Measurements from ENCODE around the gene IGIP. TPM values are rescaled to one million over a fixed set of nuclear protein-coding genes. Genes with fewer than 3 reads are reported as not detected.

IGIP gene
- total and polyA plus RNA-seq, 2 donors (not counting 3 experiments of a cell fraction or from before 2014, with no cell fraction given): 0.86 to 3.3 TPM

GRCh38 chr5:140108093-140109017, 17.4 kb upstream of the IGIP start:
- dilution Hi-C loops (cut with MboI; ENCODE audit: extremely low pct_ligation_motif_present, low sequenced_read_pairs) (no loop called here), intact Hi-C loops (cut with micrococcal nuclease) (loop anchor here (2.0 kb wide), 1 partner anchor 66 kb away; the partner anchor contains the start of gene NRG2)
- Histone ChIP-seq H3K27me3 (ENCODE audit: control insufficient read depth in 2 of 2, insufficient read depth in 2 of 2, low read length in 2 of 2) (peaks cover 31 to 65% of the 10 kb centered on the region in 2 experiments), H3K9ac (replicated peaks; ENCODE audit: extremely low read depth, insufficient read depth, low read length) (peak overlapping the region; percentile 40), H3K4me3 (replicated peaks in 1 of 3; ENCODE audit: insufficient read depth in 1 of 3, low read depth in 1 of 3, low read length in 3 of 3) (peak overlapping the region; percentile 56 to 78 (median 77)), H3K27ac (ENCODE audit: insufficient read depth, low read depth, low read length) (no peak overlapping the region), H3K4me1 (ENCODE audit: control insufficient read depth, extremely low read depth, insufficient read depth, low read length) (peaks cover 17% of the 10 kb centered on the region), H3K79me2 (ENCODE audit: control insufficient read depth, insufficient read depth, low read length) (peaks cover 6% of the 10 kb centered on the region), H3K9me1 (replicated peaks; ENCODE audit: control insufficient read depth, extremely low read depth, insufficient read depth, low read length) (no peaks in the 10 kb centered on the region), H2AFZ (ENCODE audit: low read depth, low read length) (peak overlapping the region; percentile 60), H4K20me1 (replicated peaks; ENCODE audit: control insufficient read depth, extremely low read depth, insufficient read depth, low read length) (no peaks in the 10 kb centered on the region), H3K4me2 (ENCODE audit: insufficient read depth, low read length) (peak overlapping the region; percentile 89), H3K9me3 (replicated peaks; ENCODE audit: control insufficient read depth, insufficient read depth, low read length) (no peaks in the 10 kb centered on the region), H3K36me3 (ENCODE audit: control insufficient read depth in 2 of 2, extremely low read depth in 1 of 2, insufficient read depth in 2 of 2, low read length in 2 of 2) (no peaks in the 10 kb centered on the region)
- CTCF ChIA-PET: interaction anchor here (0.8 to 2.2 kb wide), 8 partner anchors 34 to 321 kb away, joined by 3 to 7 read pairs (median 5); partner anchors contain the start of gene NRG2
- TSS peak; percentile 34 for BruUV-seq (replicated peaks)
- POLR2A ChIA-PET: interaction anchor here (0.7 kb wide), 1 partner anchor 237 kb away, joined by 5 read pairs; no protein-coding TSS in a partner anchor
- FAIRE-seq (no peak), DNase-seq (ENCODE audit: low read depth, low spot score) (no peak)
- TF ChIP-seq EZH2 (IDR thresholded peaks at IDR 0.05; ENCODE audit: borderline replicate concordance, low read depth, low read length, severe bottlenecking) (peak; percentile 6), CTCF (IDR thresholded peaks at IDR 0.05; ENCODE audit: extremely low read depth in 1 of 2, insufficient read depth in 1 of 2, low read depth in 1 of 2, low read length in 2 of 2) (no peak), POLR2A (IDR thresholded peaks at IDR 0.05; ENCODE audit: low read depth, low read length) (peak; percentile 3)

All from endothelial cell of umbilical vein (primary cell).